ENCODE data around the gene BTNL9.
"Not testable (repeated sequence)": the region's sequence is repeated elsewhere in the genome, so short reads cannot be mapped to it uniquely, and the experiment has no call there.

The BTNL9 gene

DNA sequence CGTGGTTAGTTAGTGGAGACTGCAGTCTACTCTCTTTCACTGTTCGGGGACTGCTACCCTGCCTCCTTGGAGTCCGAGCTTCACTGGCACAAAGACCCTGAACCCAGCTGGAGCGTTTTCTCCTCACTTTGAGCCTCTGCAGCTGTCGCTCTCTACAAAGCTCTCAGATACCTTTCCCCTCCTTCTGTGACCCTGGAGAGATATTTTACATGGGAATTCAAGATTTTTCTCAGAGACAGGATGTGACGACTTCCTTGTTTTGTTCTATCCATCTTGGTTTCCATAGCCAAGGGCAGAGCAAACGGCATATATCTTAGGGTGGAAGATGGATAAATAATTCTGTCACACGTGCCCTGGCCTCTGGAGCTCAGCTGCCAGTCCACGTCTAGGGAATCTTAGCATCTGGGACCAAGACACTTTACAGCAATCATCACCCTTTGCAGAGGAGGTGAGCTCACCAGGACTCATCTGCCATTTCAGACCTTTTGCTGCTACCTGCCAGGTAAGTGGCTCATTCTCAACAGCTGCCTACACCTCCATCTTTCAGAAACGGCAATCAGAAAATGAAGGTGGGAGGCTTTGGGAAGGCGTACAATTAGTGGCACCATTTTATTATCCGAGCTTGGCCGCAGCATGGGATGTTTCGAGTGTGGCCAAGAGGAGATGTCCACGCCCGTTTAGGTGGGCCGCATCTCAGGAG, at the start of gene BTNL9:
Gene BTNL9 (plus strand): TSS at position 336 of the 700 bp plus-strand sequence. CDS start 5,224 bp downstream, outside the sequence.
- DNase-seq (ENCODE audit: low read depth, low spot score), result no peak

DNA sequence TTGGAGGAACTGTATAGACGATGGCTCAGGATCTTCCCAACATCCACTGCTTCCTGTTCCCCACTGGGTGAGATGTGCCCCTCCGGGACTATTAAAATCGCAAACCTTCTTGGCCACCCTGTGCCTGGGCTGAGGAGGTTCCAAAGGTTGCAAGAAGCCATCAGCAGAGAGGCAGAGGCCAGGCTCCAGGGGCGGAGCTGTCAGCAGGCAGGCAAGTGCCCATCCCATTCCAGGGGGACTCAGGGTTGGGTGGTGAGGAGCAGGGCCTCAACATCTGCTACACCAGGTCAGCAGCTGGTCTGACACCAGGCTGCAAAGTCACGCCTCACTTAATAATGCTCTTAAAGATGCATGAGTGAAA, 49.2 kb upstream of the BTNL9 start:
- no peak for DNase-seq (ENCODE audit: low read depth, low spot score)

DNA sequence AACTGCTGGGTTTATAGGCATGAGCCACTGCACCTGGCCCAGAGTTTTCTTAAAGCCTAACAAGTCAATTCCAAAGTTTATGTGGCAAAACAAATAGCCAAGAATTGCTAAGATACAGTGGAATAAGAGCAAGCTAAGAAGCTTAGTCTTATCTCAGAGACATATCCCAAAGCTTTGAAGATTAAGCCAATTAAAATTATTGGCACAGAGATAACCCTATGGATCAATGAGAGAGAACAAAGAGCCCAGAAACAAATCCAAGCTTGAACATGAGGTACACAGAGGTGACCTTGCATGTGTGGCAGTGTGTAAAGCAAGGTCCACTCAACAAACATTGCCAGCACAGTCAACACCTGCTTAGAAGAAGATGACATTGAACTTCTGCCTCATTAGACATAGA, 38.1 kb upstream of the BTNL9 start:
- no peak for DNase-seq (ENCODE audit: low read depth, low spot score)

DNA sequence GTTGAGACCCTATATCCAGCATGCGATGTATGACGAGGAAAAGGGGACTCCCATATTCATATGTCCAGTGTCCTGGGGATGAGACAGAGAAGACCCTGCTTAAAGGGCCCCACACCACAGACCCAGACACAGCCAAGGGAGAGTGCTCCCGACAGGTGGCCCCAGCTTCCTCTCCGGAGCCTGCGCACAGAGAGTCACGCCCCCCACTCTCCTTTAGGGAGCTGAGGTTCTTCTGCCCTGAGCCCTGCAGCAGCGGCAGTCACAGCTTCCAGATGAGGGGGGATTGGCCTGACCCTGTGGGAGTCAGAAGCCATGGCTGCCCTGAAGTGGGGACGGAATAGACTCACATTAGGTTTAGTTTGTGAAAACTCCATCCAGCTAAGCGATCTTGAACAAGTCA, 34.3 kb upstream of the BTNL9 start:
- no peak for DNase-seq (ENCODE audit: low read depth, low spot score)

DNA sequence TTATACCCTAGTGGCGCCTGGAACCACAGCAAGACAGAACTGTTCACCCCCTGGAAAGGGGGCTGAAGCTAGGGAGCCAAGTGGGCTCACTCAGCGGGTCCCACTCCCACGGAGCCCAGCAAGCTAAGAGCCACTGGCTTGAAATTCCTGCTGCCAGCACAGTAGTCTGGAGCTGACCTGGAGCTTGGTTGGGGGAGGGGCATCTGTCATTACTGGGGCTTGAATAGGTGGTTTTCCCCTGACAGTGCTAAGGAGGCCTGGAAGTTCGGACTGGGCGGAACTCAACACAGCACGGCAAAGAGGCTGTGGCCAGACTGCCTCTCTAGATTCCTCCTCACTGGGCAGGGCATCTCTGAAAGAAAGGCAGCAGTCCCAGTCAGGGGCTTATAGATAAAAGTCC, 31.9 kb upstream of the BTNL9 start:
- no peak for DNase-seq (ENCODE audit: low read depth, low spot score)

DNA sequence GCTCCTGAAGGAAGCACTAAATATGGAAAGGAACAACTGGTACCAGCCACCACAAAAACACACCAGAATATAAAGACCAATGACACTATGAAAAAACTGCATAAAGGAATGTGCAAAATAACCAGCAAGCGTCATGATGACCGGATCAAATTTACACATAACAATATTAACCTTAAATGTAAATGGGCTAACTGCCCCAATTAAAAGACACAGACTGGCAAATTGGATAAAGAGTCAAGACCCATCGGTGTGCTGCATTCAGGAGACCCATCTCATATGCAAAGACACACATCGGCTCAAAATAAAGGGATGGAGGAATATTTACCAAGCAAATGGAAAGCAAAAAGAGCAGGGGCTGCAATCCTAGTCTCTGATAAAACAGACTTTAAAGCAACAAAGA, 30.0 kb upstream of the BTNL9 start:
- not testable (repeated sequence) for DNase-seq (ENCODE audit: low read depth, low spot score)

DNA sequence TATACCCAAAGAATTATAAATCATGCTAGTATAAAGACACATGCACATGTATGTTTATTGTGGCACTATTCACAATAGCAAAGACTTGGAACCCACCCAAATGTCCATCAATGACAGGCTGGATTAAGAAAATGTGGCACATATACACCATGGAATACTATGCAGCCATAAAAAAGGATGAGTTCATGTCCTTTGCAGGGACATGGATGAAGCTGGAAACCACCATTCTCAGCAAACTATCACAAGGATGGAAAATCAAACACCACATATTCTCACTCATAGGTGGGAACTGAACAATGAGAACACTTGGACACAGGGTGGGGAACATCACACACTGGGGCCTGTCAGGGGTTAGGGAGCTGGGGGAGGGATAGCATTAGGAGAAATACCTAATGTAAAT, 25.4 kb upstream of the BTNL9 start:
- not testable (repeated sequence) for DNase-seq (ENCODE audit: low read depth, low spot score)

DNA sequence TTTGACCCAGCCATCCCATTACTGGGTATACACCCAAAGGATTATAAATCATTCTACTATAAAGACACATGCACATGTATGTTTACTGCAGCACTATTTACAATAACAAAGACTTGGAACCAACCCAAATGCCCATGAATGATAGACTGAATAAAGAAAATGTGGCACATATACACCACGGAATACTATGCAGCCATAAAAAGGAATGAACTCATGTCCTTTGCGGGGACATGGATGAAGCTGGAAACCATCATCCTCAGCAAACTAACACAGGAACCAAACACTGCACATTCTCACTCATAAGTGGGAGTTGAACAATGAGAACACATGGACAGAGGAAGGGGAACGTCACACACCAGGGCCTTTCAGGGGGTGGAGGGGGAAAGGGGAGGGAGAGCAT, 22.6 kb upstream of the BTNL9 start:
- DNase-seq (ENCODE audit: low read depth, low spot score), result not testable (repeated sequence)

DNA sequence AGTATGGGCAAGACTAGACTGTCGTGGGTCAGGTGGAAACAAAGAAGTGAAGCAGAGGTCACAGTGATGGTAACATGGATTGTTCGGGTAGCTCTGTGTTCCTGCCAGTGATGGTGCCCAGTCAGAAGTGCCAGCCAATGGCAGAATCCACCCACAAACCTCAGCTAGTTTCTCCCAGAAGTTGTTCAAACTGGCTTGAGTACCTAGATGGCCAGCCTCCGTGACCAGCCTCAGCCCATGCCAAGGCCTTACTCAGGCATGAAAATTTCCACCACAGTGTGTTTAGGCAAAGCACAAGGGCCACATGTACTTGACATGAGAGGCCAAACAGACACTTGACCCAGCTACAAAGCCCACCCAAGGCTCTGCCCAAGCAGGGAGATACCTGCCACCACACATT, 19.4 kb upstream of the BTNL9 start:
- no peak for DNase-seq (ENCODE audit: low read depth, low spot score)

DNA sequence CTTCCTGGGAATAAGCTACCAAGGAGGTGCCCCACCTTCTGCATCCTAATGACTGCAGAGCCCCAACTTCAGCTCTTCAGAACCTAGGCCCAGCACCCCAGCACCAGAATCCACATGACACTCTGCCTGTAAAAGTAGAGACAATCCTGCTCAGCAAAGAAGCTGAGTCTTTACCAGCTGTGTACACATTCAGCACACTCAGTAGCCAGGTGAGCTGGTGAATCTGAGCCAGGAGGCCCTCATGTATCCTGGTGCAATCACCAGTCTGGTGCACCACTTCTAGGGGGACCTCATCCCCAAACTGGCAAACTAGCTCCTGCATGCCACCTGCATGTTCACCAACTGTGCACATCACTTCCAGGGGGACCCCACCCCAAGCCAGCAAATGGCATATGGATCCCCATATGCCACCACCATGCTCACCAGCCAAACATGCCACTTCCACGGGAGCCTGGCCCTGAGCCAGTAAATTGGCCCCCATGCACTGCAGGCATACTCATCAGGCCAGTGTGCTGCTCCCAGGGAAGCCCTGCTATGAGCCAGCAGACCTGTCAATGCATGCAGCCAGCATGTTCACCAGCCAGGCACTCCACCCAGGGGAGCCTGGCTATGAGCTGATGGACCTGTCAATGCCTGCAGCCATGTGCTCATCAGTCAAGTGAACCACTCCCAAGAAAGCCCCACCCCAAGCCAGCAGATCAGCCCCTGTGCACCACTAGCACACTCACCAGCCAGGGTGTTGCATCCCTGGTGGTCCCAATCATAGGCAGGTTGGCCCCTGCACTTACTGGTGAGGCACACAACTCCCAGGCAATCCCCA, 15.6 kb upstream of the BTNL9 start:
- DNase-seq (ENCODE audit: low read depth, low spot score), result no peak

DNA sequence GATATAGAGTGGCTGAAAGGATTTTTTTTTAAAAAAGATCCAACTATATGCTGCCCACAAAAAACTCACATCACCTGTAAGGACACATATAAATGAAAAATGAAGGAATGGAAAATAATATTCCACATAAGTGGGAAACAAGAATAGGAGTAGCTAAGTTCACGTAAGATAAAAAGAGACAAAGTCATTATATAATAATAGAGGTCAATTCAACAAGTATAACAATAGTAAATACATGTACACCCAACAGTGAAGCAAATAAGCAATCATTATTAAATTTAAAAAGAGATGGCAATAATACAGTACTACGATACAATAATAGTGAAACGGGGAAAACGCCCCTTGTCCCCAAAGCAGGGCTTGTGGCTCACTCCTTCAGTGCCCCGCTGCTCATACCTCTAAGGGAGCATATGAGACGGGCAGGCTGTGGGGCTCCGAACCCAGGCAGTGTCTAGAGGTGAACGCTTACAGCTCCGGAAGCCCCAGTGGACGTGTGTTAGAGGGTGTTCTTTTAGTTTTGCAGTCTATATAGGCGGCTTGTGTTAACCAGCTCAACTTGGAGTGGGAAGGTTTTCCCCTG, 12.5 kb upstream of the BTNL9 start:
- DNase-seq (ENCODE audit: low read depth, low spot score), result no peak

DNA sequence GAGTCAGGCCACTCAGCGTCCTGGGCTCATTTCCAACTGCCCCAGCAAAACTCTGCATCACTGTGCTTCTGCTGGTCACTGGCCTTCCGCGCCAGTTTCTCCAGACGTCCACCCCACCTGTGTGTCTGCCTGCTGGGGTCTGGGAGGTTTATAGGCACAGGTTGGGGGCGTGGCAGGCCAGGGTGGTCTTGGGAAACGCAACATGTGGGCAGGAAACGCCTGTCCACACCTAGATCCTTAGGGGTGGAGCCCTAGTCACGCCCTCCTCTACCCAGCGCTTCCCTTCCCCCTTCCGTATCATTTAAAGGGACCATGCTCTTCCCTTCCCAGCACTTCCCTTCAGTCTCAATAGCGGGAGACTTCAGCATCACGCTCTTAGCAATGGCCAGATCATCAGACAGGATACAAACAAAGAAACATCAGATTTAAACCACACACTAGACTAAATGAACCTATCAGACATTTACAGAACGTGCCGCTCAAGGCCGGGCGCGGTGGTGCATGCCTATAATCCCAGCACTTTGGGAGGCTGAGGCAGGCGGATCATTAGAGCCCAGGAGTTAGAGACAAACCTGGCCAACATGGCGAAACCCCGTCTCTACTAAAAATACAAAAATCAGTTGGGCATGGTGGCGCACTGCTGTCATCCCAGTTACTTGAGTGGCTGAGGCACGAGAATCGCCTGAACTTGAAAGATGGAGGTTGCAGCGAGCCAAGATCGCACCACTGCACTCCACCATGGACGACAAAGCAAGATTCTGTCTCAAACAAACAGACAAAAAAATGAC, 11.8 kb upstream of the BTNL9 start:
- no peak for DNase-seq (ENCODE audit: low read depth, low spot score)

DNA sequence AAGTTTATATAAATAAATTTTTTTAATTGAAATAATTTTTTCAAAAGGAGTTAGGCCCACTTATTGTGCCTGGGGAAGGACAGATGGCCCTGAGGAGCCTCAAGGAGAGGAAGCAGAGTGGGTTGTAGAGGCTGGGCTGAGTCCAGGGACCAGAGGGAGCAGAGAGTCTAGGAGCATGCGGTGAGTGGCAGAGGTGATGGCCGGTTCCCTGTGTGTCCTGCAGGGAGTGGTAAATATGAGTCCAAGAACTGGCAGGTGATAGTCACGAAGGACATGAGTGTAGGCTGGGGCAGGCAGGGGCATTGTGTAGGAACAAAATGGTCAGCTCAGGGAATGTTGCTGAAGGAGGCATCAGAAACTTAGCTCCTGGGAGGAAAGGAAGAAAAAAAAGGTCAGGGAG, 8.3 kb upstream of the BTNL9 start:
- DNase-seq (ENCODE audit: low read depth, low spot score), result no peak

DNA sequence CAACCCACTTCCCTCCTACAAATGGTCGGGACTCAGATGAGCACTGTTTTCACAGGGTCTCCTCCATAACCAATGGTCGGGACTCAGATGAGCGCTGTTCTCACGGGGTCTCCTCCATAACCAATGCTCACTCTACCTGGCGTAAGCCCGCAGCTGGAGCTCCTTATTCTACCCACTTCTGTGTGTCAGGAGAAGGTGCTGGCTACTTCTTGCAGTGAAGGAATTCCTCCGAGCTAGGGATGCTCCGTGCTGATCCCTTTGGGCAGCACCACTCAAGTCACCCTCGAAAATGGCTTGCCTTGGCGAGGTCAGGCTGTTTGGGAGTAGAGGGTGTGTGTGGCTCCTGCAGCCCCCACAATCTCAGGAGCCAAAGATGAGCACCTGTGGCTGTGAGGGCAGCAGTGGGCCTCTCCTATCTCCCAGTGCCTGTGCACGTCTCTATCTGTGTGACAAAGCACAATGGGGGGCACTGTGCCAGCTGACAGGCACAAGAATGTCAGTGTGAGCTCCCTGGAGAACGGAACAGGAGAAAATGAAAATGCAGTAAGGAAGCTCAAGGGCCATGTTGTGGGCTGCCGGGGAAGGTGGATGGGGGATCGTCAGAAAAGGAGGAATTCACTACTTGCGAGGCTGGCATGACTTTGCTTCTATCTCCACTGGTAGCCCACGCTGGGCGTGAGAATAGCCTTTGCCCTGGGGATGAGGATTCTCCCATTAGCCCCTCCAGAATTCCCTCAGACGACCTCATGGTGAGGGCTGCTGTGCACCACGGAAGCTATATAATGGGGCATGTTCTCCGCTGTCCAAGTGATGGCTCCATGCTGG, 3.9 kb upstream of the BTNL9 start:
- no peak for DNase-seq (ENCODE audit: low read depth, low spot score)

DNA sequence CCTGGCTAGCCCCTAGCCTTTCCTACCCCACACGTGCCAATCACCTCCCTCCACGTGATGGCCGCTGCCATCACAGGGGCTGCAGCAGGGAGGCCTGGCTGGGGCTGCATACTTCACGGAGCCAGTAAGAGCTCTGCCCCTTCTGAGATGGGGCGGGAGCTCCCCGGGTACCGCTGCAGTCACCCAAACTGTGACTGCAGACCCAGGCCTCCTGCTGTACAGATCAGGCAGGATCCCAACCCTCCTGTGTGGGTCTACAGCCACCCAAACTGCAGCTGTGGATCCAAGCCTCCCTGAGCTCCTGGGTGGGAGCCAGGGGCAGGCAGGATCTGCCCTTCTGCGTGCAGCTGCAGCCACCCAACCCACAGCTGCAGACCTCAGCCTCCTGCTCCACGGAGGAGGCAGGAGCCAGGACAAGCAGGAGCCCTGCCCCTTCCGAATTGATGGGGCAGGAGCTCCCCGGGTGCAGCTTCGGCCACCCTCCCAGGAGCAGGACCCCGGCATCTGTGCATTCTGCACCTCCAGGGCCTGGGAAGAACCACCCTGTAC, 3.2 kb upstream of the BTNL9 start:
- no peak for DNase-seq (ENCODE audit: low read depth, low spot score)

DNA sequence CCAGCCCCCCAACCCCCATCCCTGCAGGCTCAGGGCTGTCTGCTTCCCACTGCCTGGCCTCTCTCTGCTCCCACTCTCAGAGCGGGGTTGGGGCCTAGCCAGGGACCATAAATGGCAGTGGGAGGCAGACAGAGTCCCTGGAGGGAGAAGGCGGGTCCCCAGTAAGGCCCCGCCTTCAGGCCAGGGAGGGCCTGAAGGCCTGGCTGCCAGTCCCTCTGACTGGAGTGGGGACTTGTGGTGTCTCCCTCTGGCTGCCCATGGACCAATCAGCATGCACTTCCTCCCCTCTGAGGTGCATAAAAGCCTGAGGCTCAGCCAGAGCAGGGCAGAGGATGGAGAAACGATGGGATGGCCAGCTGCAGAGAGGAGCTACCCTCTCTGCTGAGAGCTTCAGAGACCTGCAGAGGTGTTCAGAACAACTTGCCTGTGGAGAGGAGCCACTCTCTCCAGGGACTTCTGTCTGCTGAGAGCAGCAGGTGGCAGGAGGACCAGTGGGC, 2.7 kb upstream of the BTNL9 start:
- no peak for DNase-seq (ENCODE audit: low read depth, low spot score)

DNA sequence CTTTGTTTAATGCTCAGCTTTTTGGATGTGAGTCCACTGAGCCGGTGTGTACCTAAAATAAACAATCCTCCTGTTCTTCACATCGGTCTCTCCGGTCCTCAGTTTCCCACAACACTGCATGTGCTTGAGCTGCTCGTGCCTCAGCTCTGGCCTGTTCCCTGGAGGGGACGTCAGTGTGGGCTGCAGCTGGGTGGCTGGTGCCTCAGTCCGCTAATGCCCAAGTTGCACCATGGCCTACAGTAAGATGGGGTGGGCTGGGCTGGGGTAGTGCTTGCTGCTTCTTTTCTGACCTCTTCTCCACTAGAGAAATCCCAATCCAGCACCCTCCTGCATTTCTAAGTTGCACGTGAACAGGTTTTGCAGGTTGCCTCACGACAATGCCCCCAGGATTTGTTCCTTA, 595 bp upstream of the BTNL9 start:
- DNase-seq (ENCODE audit: low read depth, low spot score), result no peak

DNA sequence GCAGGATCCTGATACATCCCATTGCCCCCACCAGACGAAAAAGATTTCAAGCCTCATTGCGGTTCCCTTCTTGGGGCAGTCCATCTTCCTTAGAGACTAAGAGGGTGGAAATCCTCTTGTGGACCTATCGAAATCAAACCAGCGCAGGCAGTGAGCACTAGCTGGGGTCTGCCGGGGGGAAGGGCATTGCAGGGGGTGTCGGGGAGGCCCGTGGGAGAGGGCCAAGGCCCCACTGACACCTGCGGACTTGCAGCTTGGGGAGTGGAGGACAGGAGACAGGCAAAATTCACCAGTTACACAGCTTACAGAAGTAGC, 522 bp downstream of the BTNL9 start:
- no peak for DNase-seq (ENCODE audit: low read depth, low spot score)

DNA sequence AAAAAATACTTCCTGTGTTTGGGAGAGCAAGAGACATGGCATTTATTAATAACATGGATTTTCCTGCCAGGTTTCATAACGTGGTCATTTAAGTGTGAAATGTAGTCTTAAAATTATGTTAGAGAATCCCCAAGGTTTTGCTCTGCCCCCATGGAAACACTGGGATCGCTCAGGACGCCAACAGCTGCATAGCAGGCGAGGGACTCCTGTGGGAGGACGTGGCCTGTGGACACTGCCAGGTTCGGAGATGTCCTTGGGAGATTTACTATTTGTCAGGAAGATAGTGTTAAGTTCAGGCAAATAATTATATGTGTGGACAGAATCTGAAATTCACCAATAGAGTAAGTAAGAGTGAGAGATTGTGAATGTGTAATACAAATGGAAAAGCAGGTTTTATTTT, 977 bp downstream of the BTNL9 start:
- DNase-seq (ENCODE audit: low read depth, low spot score), result no peak

DNA sequence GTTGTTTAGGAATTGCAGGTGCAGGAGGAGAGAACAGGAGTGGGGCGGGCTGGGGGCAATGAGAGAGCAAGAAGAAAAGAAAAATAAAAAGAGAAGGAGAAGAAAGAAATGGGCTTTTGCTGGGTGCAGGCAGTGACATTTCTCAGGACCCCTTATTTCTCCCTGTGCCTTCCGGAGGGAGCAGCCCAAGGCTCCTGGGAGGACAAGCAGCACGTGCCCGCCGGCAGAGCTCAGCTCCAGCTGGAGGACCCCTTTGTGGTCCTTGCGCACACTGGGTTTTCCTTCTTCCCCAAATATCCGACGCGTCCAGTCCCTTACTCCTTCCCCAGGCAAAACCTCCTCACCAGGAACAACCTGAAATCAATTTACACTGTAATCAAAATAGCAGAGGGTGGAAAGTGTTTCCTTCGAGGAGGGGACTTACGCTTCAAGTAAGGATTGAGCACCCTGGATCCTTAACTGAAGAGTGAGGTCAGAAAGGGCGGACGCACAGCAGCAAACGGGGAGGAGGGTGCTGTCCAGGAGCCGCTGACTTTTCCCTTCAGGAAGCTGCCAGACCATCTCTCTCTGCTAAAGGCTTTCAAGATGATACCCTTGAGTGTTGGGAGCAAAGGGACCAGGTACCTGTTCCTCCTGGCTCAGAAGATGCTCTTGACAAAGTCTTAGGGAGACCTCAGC, 2.1 kb downstream of the BTNL9 start:
- no peak for DNase-seq (ENCODE audit: low read depth, low spot score)

Data from smooth muscle cell of the brain vasculature (primary cell).